NCI-H146 treated with DMSO at 0.1 percent for 48 hours (cell line): Measurements from ENCODE around the gene ZFP3.
"Not testable (repeated sequence)": the region's sequence is repeated elsewhere in the genome, so short reads cannot be mapped to it uniquely, and the experiment has no call there.

Source experiments
- DNase-seq: peaks from one replicate; lab custom pipeline; 2025; ENCODE audit not compliant: unreplicated experiment; lab: John Stamatoyannopoulos, UW

ZFP3 gene

GRCh38 chr17:5077275-5077674 lies 992 bp upstream of the ZFP3 start:
- DNase-seq, result not testable (repeated sequence)

GRCh38 chr17:5077781-5078105 lies 524 bp upstream of the ZFP3 start:
- no peak for DNase-seq

GRCh38 chr17:5080591-5080990 lies 2.3 kb downstream of the ZFP3 start:
- no peak for DNase-seq

GRCh38 chr17:5092218-5093010 lies 14.1 kb downstream of the ZFP3 start:
- no peak for DNase-seq

GRCh38 chr17:5096731-5097100 lies 18.4 kb downstream of the ZFP3 start:
- no peak for DNase-seq

GRCh38 chr17:5097101-5097834 lies 19.0 kb downstream of the ZFP3 start:
- DNase-seq, result peak; percentile 80

GRCh38 chr17:5099271-5099670 lies 21.0 kb downstream of the ZFP3 start:
- DNase-seq, result no peak

GRCh38 chr17:5100832-5101231 lies 22.6 kb downstream of the ZFP3 start:
- no peak for DNase-seq

- DNase-seq, result no peak
Observed at GRCh38 chr17:5110816-5111215, 32.5 kb downstream of the ZFP3 start.

- peak; percentile 93 for DNase-seq
Observed at GRCh38 chr17:5111402-5112204, 33.3 kb downstream of the ZFP3 start, which contains the start of gene ZNF232. Gene ZNF232, minus strand, starts transcription at chr17:5111878. Its CDS starts 56 bp downstream, at chr17:5111822.

GRCh38 chr17:5115673-5116651 lies 37.7 kb downstream of the ZFP3 start, which contains the start of gene USP6:
Gene USP6, plus strand, starts transcription at chr17:5116032. Its CDS starts 14,336 bp downstream, at chr17:5130368.
- DNase-seq, result no peak

GRCh38 chr17:5118219-5118618 lies 40.0 kb downstream of the ZFP3 start:
- DNase-seq, result no peak

GRCh38 chr17:5120036-5120435 lies 41.8 kb downstream of the ZFP3 start:
- DNase-seq, result no peak

- DNase-seq, result not testable (repeated sequence)
Observed at GRCh38 chr17:5120436-5121185, 42.3 kb downstream of the ZFP3 start.

- DNase-seq, result no peak
Observed at GRCh38 chr17:5121186-5121841, 43.0 kb downstream of the ZFP3 start.

GRCh38 chr17:5122056-5122455 lies 43.8 kb downstream of the ZFP3 start:
- not testable (repeated sequence) for DNase-seq

- DNase-seq, result no peak
Observed at GRCh38 chr17:5122586-5123342, 44.5 kb downstream of the ZFP3 start.

- no peak for DNase-seq
Observed at GRCh38 chr17:5123343-5124124, 45.3 kb downstream of the ZFP3 start.
